GM18526 (cell line): Measurements from ENCODE around the gene ZNF790.

Experiments used
- POLR2A ChIP-seq: IDR thresholded peaks from 3 replicates; pipeline ENCODE4 v1.6.1; 2011; ENCODE audit not compliant: insufficient read length; ENCODE audit errors: extremely low read depth

The ZNF790 gene

DNA sequence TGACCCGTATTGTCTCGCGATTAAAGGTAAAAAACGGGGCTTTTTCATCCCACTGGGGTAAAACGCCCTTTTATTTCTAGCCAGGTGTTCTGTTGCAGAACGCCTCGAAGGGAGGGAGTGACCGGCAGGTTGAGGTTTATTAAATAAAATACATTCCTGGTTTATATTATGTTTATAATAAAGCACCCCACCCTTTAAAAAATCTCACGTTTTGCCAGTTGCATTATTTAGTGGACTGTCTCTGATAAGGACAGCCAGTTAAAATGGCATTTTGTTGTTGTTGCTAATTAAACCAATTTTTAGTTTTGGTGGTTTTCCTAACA, 40.4 kb downstream of the ZNF790 start:
- no peak for TF ChIP-seq POLR2A

GRCh38 chr19:36796714-36796992, 41.5 kb downstream of the ZNF790 start:
- no peak for TF ChIP-seq POLR2A

GRCh38 chr19:36775768-36776167, 62.4 kb downstream of the ZNF790 start:
- no peak for TF ChIP-seq POLR2A

GRCh38 chr19:36773223-36773579, 65.0 kb downstream of the ZNF790 start:
- no peak for TF ChIP-seq POLR2A

- peak; percentile 57 for TF ChIP-seq POLR2A
These were observed 65.6 kb downstream of the ZNF790 start, which contains the start of gene ZNF850 for GRCh38 chr19:36772311-36773222. Gene ZNF850 (minus strand): TSS chr19:36772807. CDS start chr19:36762606, 10,201 bp downstream.

- peak; percentile 40 for TF ChIP-seq POLR2A
These were observed 66.6 kb downstream of the ZNF790 start for GRCh38 chr19:36771261-36772231.
